Glutamatergic neuron (in vitro differentiated cells): ENCODE measurements around the gene MMP13. TPM values are rescaled to one million over a fixed set of nuclear protein-coding genes. Genes with fewer than 3 reads are reported as not detected.

Source experiments
- DNase-seq: peaks from one replicate; pipeline ENCODE4 v3.0.0; 2022
- H3K27ac Mint-ChIP-seq: one replicate; pipeline ENCODE4 v1.8.0; 2020; ENCODE audit warnings: mild to moderate bottlenecking, mixed read lengths, inconsistent platforms; ENCODE audit not compliant: unreplicated experiment
- H3K27me3 Mint-ChIP-seq: one replicate; pipeline ENCODE4 v1.8.0; 2020; ENCODE audit warnings: mild to moderate bottlenecking, moderate library complexity, mixed read lengths, inconsistent platforms; ENCODE audit not compliant: unreplicated experiment
- H3K36me3 Mint-ChIP-seq: one replicate; pipeline ENCODE4 v1.8.0; 2020; ENCODE audit warnings: mild to moderate bottlenecking, mixed read lengths, inconsistent platforms; ENCODE audit not compliant: unreplicated experiment
- H3K4me1 Mint-ChIP-seq: one replicate; pipeline ENCODE4 v1.8.0; 2020; ENCODE audit warnings: mild to moderate bottlenecking, low read depth, mixed read lengths, inconsistent platforms; ENCODE audit not compliant: unreplicated experiment
- H3K4me3 Mint-ChIP-seq: one replicate; pipeline ENCODE4 v1.8.0; 2020; ENCODE audit warnings: mild to moderate bottlenecking, mixed read lengths, inconsistent platforms; ENCODE audit not compliant: unreplicated experiment
- H3K9me3 Mint-ChIP-seq: one replicate; pipeline ENCODE4 v1.8.0; 2020; ENCODE audit warnings: mild to moderate bottlenecking, moderate library complexity, mixed read lengths, inconsistent platforms; ENCODE audit not compliant: unreplicated experiment
- CTCF ChIP-seq: fragments of 200-600 bp; sonication (generic); IDR thresholded peaks from one replicate; pipeline ENCODE4 v1.5.0; 2021; ENCODE audit not compliant: partially characterized antibody, unreplicated experiment
- total RNA-seq: library from RNA; stranded (reverse); fragmentation: NEBNext Ultra II Directional; extraction: Animal tissue kit (Norgen Biotek cat#: 25700); gene quantifications from one replicate; pipeline ENCODE4 v1.2.1, GENCODE V29; 2021; ENCODE audit not compliant: unreplicated experiment

Gene MMP13
- total RNA-seq, 1 donor from 2014 or later, result not detected

GRCh38 chr11:102927624-102927990 is 27.9 kb downstream of the MMP13 start:
- H3K4me3 Mint-ChIP-seq, result no peak overlapping the region
- no peaks in the 10 kb centered on the region for H3K4me1 Mint-ChIP-seq
- no peaks in the 10 kb centered on the region for H3K9me3 Mint-ChIP-seq
- DNase-seq, result no peak
- no peaks in the 10 kb centered on the region for H3K27me3 Mint-ChIP-seq
- no peaks in the 10 kb centered on the region for H3K36me3 Mint-ChIP-seq
- H3K27ac Mint-ChIP-seq, result no peak overlapping the region
- no peak for TF ChIP-seq CTCF

GRCh38 chr11:102926961-102927623 is 28.4 kb downstream of the MMP13 start:
- no peak overlapping the region for H3K27ac Mint-ChIP-seq
- no peaks in the 10 kb centered on the region for H3K27me3 Mint-ChIP-seq
- no peaks in the 10 kb centered on the region for H3K9me3 Mint-ChIP-seq
- no peaks in the 10 kb centered on the region for H3K36me3 Mint-ChIP-seq
- no peak overlapping the region for H3K4me3 Mint-ChIP-seq
- H3K4me1 Mint-ChIP-seq, result no peaks in the 10 kb centered on the region
- no peak for TF ChIP-seq CTCF
- DNase-seq, result no peak

- H3K4me1 Mint-ChIP-seq, result no peaks in the 10 kb centered on the region
- H3K27me3 Mint-ChIP-seq, result no peaks in the 10 kb centered on the region
- H3K36me3 Mint-ChIP-seq, result no peaks in the 10 kb centered on the region
- no peak overlapping the region for H3K27ac Mint-ChIP-seq
- no peaks in the 10 kb centered on the region for H3K9me3 Mint-ChIP-seq
- TF ChIP-seq CTCF, result no peak
- DNase-seq, result no peak
- H3K4me3 Mint-ChIP-seq, result no peak overlapping the region
Observed at GRCh38 chr11:102926517-102926916, 29.0 kb downstream of the MMP13 start.

GRCh38 chr11:102925988-102926387 is 29.5 kb downstream of the MMP13 start:
- DNase-seq, result no peak
- no peak overlapping the region for H3K4me3 Mint-ChIP-seq
- no peaks in the 10 kb centered on the region for H3K4me1 Mint-ChIP-seq
- no peaks in the 10 kb centered on the region for H3K36me3 Mint-ChIP-seq
- H3K27ac Mint-ChIP-seq, result no peak overlapping the region
- H3K27me3 Mint-ChIP-seq, result no peaks in the 10 kb centered on the region
- no peak for TF ChIP-seq CTCF
- no peaks in the 10 kb centered on the region for H3K9me3 Mint-ChIP-seq

- Mint-ChIP-seq H3K4me1 (no peaks in the 10 kb centered on the region), H3K27me3 (no peaks in the 10 kb centered on the region), H3K36me3 (no peaks in the 10 kb centered on the region), H3K27ac (no peak overlapping the region), H3K9me3 (no peaks in the 10 kb centered on the region), H3K4me3 (no peak overlapping the region)
- TF ChIP-seq CTCF, result no peak
- no peak for DNase-seq
Observed at GRCh38 chr11:102924851-102925380, 30.6 kb downstream of the MMP13 start.
